Bronchus fibroblast of lung (primary cell): ENCODE data around the gene MIEF1. TPM values are rescaled to one million over a fixed set of nuclear protein-coding genes. Genes with fewer than 3 reads are reported as not detected.

Experiments used
- total RNA-seq: library from RNA; depleted of rRNA; stranded (reverse); fragments of >200 nt; gene quantifications from 2 replicates; pipeline ENCODE4 v1.2.3, GENCODE V29; 2015

MIEF1 gene
- 20.7 and 24.8 TPM in 2 replicates for total RNA-seq

DNA sequence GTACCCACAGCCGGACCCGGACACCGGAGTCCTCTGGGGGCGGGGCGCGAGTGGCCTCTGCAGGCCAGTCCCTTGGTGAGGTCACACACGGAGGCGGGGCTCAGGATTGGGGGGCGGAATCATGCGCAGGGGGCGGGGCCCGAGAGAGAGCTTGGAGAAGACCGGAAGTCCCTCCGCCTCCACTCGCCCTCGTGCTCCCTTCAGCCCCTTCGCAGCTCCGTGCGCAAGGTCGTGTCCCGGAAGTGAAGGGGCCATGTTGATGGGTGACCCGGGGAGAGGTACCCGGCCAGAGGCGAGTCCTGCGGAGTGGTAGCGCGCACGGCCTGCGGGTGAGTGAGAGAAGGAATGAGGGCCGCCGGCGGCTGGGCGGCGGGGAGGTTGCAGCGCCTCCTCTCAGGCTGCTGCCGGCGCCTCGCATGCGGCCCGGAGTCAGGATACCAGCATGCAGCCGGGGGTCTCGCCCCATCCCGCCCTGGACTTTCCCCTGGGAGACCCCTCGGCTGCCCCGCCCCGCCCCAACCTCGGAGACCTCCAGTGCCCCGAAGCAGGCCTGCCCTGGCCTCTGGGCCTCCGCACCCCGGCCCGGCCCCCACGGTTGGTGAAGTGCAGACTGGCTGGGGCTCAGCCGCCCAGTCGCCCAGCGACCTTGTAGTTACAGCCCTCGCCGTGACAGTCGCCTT, at the start of gene MIEF1:
Gene MIEF1, plus strand, starts transcription at position 182 of the 680 bp plus-strand sequence. CDS start 9,005 bp downstream, outside the sequence.

GRCh38 chr22:39456522-39457197, 45.4 kb upstream of the MIEF1 start, which contains the start of gene MGAT3:
Gene MGAT3 (plus strand): TSS chr22:39457012. CDS start chr22:39487348, 30,336 bp downstream.

DNA sequence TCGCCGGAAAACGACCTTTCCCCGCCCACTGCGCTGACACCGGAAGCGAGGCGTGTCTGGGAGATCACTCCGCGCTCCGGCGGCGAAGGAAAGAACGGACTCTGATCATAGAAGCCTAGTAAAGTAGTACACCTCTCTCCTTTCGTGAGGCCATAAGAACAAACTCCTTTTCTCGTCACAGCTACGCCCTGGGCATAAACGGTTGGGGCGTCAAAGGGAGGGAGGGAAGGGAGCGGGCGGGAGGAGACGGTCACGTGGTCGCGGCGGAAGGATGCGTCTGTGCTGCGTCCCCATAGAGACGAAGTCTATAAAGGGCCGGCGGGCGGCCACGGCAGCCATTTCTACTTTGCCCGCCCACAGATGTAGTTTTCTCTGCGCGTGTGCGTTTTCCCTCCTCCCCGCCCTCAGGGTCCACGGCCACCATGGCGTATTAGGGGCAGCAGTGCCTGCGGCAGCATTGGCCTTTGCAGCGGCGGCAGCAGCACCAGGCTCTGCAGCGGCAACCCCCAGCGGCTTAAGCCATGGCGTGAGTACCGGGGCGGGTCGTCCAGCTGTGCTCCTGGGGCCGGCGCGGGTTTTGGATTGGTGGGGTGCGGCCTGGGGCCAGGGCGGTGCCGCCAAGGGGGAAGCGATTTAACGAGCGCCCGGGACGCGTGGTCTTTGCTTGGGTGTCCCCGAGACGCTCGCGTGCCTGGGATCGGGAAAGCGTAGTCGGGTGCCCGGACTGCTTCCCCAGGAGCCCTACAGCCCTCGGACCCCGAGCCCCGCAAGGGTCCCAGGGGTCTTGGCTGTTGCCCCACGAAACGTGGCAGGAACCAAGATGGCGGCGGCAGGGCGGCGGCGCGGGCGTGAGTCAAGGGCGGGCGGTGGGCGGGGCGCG, 18.4 kb downstream of the MIEF1 start, which contains the start of gene ATF4:
Gene ATF4, plus strand, starts transcription at position 337 of the 880 bp plus-strand sequence. CDS start 884 bp downstream, outside the sequence.

DNA sequence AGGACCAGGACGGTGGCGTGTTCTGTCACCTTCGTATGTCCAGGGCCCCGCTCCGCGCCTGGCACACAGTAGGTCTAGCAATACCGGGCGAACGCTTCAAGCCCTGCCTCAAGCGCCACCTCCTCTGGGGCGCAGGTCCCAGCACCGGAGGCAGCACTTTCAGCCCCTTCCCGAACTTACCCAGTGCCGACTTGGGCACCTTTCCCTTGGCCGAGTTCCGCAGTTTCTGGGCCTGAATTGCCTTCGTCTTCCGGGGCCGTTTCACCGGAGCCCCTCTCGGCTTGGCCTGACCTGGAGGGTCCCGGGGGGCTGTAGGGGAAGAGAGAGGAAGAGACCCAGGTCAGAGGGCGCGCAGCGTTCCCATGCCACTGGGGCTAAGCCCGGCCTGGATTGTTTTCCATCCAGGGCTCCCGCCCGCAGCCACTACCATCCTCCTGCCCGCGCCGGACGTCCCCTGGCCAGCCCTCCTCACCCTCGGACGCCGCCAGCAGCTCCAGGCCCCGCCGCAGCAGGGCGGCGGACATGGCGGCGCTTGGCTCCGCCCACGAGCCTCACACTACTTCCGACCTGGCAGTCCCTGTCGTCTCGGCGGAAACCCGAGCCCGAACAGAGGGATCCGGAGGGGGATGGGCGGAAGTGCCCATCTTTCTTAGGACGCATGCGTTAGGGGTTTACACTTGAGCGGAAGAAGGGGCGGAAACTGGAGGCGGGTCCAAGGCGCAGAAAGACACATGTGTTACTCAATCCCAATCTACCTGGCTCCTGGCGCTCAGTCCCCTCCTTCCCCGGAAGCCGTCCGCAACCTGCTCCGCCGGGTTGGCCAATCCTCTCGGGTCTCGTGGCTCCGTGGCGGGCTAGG, 30.4 kb downstream of the MIEF1 start, which contains the start of gene RPS19BP1:
Gene RPS19BP1, minus strand, starts transcription at position 534 of the 859 bp plus-strand sequence. Its CDS starts 10 bp downstream, at position 524.

Other genes with a start within 250 kb of the MIEF1 start
- gene RPL3, start 182.7 kb upstream of the MIEF1 start, total RNA-seq, result 2,456 and 3,014 TPM in 2 replicates
- 5.6 and 7.9 TPM in 2 replicates for gene SYNGR1, start 152.3 kb upstream of the MIEF1 start, total RNA-seq
- 16.9 and 24.0 TPM in 2 replicates for gene TAB1, start 102.5 kb upstream of the MIEF1 start, total RNA-seq
- under 0.01 and 0.17 TPM in 2 replicates for gene MGAT3, start 45.3 kb upstream of the MIEF1 start, total RNA-seq
- 396 and 410 TPM in 2 replicates for gene ATF4, start 18.3 kb downstream of the MIEF1 start, total RNA-seq
- 94.1 and 113 TPM in 2 replicates for gene RPS19BP1, start 30.5 kb downstream of the MIEF1 start, total RNA-seq
- not detected in 2 replicates for gene CACNA1I, start 68.5 kb downstream of the MIEF1 start, total RNA-seq